HL-60 (cell line): Measurements from ENCODE around the gene APOO.

ENCODE experiments used
- GABPA ChIP-seq: IDR thresholded peaks from 2 replicates; pipeline ENCODE4 v1.6.1; 2012; ENCODE audit warnings: low read depth
- POLR2AphosphoS5 ChIP-seq: IDR thresholded peaks from 2 replicates; pipeline ENCODE4 v1.6.1; 2012; ENCODE audit warnings: low read depth
- REST ChIP-seq: IDR thresholded peaks from 2 replicates; pipeline ENCODE4 v1.6.1; 2012; ENCODE audit warnings: low read depth; ENCODE audit not compliant: insufficient replicate concordance
- SPI1 ChIP-seq: IDR thresholded peaks from 2 replicates; pipeline ENCODE4 v1.6.1; 2012; ENCODE audit warnings: low read depth, mild to moderate bottlenecking, borderline replicate concordance
- TF ChIP-seq, protein P1 (sequence below): IDR thresholded peaks from one replicate; pipeline ENCODE4 v1.5.1; 2011; ENCODE audit warnings: low read length, control low read depth, inconsistent platforms; ENCODE audit not compliant: insufficient read depth

GRCh38 chrX:23945206-23945605, 37.5 kb upstream of the APOO start:
- TF ChIP-seq, protein P1, sequence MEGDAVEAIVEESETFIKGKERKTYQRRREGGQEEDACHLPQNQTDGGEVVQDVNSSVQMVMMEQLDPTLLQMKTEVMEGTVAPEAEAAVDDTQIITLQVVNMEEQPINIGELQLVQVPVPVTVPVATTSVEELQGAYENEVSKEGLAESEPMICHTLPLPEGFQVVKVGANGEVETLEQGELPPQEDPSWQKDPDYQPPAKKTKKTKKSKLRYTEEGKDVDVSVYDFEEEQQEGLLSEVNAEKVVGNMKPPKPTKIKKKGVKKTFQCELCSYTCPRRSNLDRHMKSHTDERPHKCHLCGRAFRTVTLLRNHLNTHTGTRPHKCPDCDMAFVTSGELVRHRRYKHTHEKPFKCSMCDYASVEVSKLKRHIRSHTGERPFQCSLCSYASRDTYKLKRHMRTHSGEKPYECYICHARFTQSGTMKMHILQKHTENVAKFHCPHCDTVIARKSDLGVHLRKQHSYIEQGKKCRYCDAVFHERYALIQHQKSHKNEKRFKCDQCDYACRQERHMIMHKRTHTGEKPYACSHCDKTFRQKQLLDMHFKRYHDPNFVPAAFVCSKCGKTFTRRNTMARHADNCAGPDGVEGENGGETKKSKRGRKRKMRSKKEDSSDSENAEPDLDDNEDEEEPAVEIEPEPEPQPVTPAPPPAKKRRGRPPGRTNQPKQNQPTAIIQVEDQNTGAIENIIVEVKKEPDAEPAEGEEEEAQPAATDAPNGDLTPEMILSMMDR = no peak
- no peak for TF ChIP-seq POLR2AphosphoS5
- TF ChIP-seq REST = no peak
- no peak for TF ChIP-seq GABPA
- no peak for TF ChIP-seq SPI1
